Loucy (cell line): ENCODE results near the gene YWHAE.

Experiments used
- H2AFZ ChIP-seq: fragments of 200-600 bp; sonication (generic); 2 replicates; pipeline ENCODE4 v1.6.0; 2016; ENCODE audit warnings: antibody characterized with exemption, mild to moderate bottlenecking, low read length, moderate library complexity
- H3F3A ChIP-seq: fragments of 200-600 bp; 2 replicates; pipeline ENCODE4 v1.6.0; 2016; ENCODE audit warnings: antibody characterized with exemption, low read depth, mild to moderate bottlenecking
- H3K27me3 ChIP-seq: fragments of 200-600 bp; sonication (generic); 2 replicates; pipeline ENCODE4 v1.6.1; 2014; ENCODE audit warnings: low read length, mild to moderate bottlenecking; ENCODE audit not compliant: insufficient read depth, poor library complexity, severe bottlenecking
- H3K36me3 ChIP-seq: fragments of 200-600 bp; sonication (generic); 2 replicates; pipeline ENCODE4 v1.6.1; 2016; ENCODE audit warnings: low read length; ENCODE audit not compliant: insufficient read depth
- H3K4me1 ChIP-seq: fragments of 200-600 bp; sonication (generic); 2 replicates; pipeline ENCODE4 v1.5.1; 2014; ENCODE audit warnings: low read length, mild to moderate bottlenecking; ENCODE audit not compliant: insufficient read depth, poor library complexity, severe bottlenecking
- H3K4me2 ChIP-seq: fragments of 200-600 bp; sonication (generic); 2 replicates; pipeline ENCODE4 v1.6.0; 2014; ENCODE audit warnings: antibody characterized with exemption, low read length, low read depth, mild to moderate bottlenecking; ENCODE audit not compliant: poor library complexity, severe bottlenecking
- H3K4me3 ChIP-seq: fragments of 200-600 bp; sonication (generic); 2 replicates; pipeline ENCODE4 v1.5.1; 2014; ENCODE audit warnings: low read length, mild to moderate bottlenecking, mixed read lengths; ENCODE audit not compliant: poor library complexity, severe bottlenecking
- H3K79me2 ChIP-seq: fragments of 200-600 bp; sonication (generic); 2 replicates; pipeline ENCODE4 v1.6.1; 2014; ENCODE audit warnings: low read length; ENCODE audit not compliant: insufficient read depth
- H3K9ac ChIP-seq: fragments of 200-600 bp; sonication (generic); 2 replicates; pipeline ENCODE4 v1.6.0; 2014; ENCODE audit warnings: mild to moderate bottlenecking, low read depth, low read length, moderate library complexity; ENCODE audit not compliant: poor library complexity, severe bottlenecking
- H3K9me2 ChIP-seq: fragments of 200-600 bp; sonication (generic); replicated peaks from 2 replicates; pipeline ENCODE4 v1.6.1; 2016; ENCODE audit warnings: low read depth, low read length, mixed read lengths
- H3K9me3 ChIP-seq: fragments of 200-600 bp; sonication (generic); 2 replicates; pipeline ENCODE4 v1.6.1; 2014; ENCODE audit warnings: mild to moderate bottlenecking, antibody characterized with exemption, low read length, low read depth; ENCODE audit not compliant: insufficient read depth
- H4K20me1 ChIP-seq: fragments of 200-600 bp; sonication (generic); 2 replicates; pipeline ENCODE4 v1.6.0; 2014; ENCODE audit warnings: antibody characterized with exemption, low read length, mild to moderate bottlenecking; ENCODE audit not compliant: insufficient read depth, poor library complexity, severe bottlenecking
- CTCF ChIP-seq: fragments of 200-600 bp; sonication (generic); conservative IDR thresholded peaks from 2 replicates; pipeline ENCODE4 v1.5.1; 2014; ENCODE audit warnings: mild to moderate bottlenecking, antibody characterized with exemption, low read length
- EZH2phosphoT487 ChIP-seq: fragments of 200-600 bp; IDR thresholded peaks from 2 replicates; pipeline ENCODE4 v1.6.1; 2018; ENCODE audit warnings: antibody characterized with exemption, mild to moderate bottlenecking, moderate library complexity, borderline replicate concordance

The YWHAE gene

DNA sequence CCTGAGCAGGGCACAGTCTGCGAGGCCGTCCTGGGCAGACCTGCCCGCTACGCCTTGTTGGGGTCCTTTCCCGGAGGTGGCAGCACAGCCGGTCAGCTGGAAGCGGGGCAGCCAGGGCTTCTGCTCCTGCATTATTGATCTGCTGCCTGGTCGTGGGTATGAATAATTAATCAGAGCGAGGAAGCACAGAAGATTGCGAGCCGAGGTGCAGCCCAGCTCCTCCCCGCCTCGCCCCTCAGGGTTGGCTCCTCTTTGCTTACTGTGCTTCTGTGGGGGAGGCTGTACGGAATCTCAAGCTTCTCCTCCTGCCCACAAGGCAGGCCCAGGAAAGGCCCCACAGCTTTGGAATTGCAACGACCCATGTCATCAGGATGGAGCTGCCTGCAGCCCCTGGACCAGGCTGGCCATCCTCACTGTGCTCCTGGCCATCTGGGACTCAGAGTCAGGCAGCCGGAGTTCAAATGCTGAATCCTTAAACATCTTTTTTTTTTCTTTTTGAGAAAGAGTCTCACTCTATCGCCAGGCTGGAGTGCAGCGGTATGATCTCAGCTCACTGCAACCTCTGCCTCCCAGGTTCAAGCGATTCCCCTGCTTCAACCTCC lies 95.0 kb downstream of the YWHAE start:
- no peak overlapping the region for H3K9ac ChIP-seq
- TF ChIP-seq EZH2phosphoT487 (no peak), CTCF (no peak)
- no peaks in the 10 kb centered on the region for H3K36me3 ChIP-seq
- H4K20me1 ChIP-seq, result no peaks in the 10 kb centered on the region
- peaks cover 8% of the 10 kb centered on the region for H3K4me1 ChIP-seq
- no peak overlapping the region for H2AFZ ChIP-seq
- no peaks in the 10 kb centered on the region for H3K9me2 ChIP-seq
- H3K27me3 ChIP-seq, result no peaks in the 10 kb centered on the region
- H3K4me2 ChIP-seq, result no peak overlapping the region
- H3K79me2 ChIP-seq, result no peaks in the 10 kb centered on the region
- no peaks in the 10 kb centered on the region for H3K9me3 ChIP-seq
- no peaks in the 10 kb centered on the region for H3F3A ChIP-seq
- H3K4me3 ChIP-seq, result no peak overlapping the region

GRCh38 chr17:1304522-1304921 lies 95.5 kb downstream of the YWHAE start:
- no peaks in the 10 kb centered on the region for H3F3A ChIP-seq
- no peak overlapping the region for H3K9ac ChIP-seq
- H3K9me3 ChIP-seq, result no peaks in the 10 kb centered on the region
- peaks cover 8% of the 10 kb centered on the region for H3K4me1 ChIP-seq
- H2AFZ ChIP-seq, result no peak overlapping the region
- TF ChIP-seq EZH2phosphoT487 (no peak), CTCF (no peak)
- H3K4me2 ChIP-seq, result no peak overlapping the region
- H3K4me3 ChIP-seq, result no peak overlapping the region
- H3K36me3 ChIP-seq, result no peaks in the 10 kb centered on the region
- H4K20me1 ChIP-seq, result no peaks in the 10 kb centered on the region
- H3K9me2 ChIP-seq, result no peaks in the 10 kb centered on the region
- no peaks in the 10 kb centered on the region for H3K27me3 ChIP-seq
- H3K79me2 ChIP-seq, result no peaks in the 10 kb centered on the region

DNA sequence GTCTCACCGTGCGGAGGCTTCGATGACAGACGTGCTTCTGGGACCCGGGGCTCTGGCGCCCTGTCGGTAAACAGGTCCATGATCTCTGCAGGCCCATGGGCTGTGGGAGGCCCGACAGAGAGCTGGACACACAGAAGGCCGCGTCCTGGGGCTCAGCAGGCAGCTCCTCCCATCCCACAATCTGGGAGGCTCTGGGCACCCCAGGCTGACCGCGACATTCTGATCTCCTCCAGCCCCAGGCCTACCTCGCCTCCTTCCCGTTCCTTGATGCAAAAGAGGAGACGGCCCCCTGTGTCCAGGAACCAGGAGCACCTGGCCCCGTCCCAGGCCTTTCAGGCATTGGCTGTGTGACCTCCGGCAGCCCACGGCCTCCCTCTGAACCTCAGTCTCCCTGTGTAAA lies 97.3 kb downstream of the YWHAE start:
- no peaks in the 10 kb centered on the region for H3K27me3 ChIP-seq
- H3K9me3 ChIP-seq, result no peaks in the 10 kb centered on the region
- H3K9me2 ChIP-seq, result no peaks in the 10 kb centered on the region
- no peak overlapping the region for H3K9ac ChIP-seq
- no peak overlapping the region for H3K4me3 ChIP-seq
- no peak overlapping the region for H2AFZ ChIP-seq
- H4K20me1 ChIP-seq, result no peaks in the 10 kb centered on the region
- no peak overlapping the region for H3K4me2 ChIP-seq
- H3F3A ChIP-seq, result no peaks in the 10 kb centered on the region
- H3K79me2 ChIP-seq, result no peaks in the 10 kb centered on the region
- H3K4me1 ChIP-seq, result peaks cover 8% of the 10 kb centered on the region
- H3K36me3 ChIP-seq, result no peaks in the 10 kb centered on the region
- no peak for TF ChIP-seq CTCF
- TF ChIP-seq EZH2phosphoT487, result no peak
